ENCODE results near the gene AK9.

The AK9 gene

GRCh38 chr6:109449795-109450673 is 241.0 kb downstream of the AK9 start:
- TF ChIP-seq CTCF (conservative IDR thresholded peaks at IDR 0.05; ENCODE audit: low read length) = no peak
- no peak overlapping the region for H3K4me3 ChIP-seq (ENCODE audit: low read length)
- DNase-seq (ENCODE audit: low read depth) = no peak

- no peak for TF ChIP-seq CTCF (conservative IDR thresholded peaks at IDR 0.05; ENCODE audit: low read length)
- no peak for DNase-seq (ENCODE audit: low read depth)
- no peak overlapping the region for H3K4me3 ChIP-seq (ENCODE audit: low read length)
Measured at GRCh38 chr6:109449064-109449794, 241.8 kb downstream of the AK9 start.

DNA sequence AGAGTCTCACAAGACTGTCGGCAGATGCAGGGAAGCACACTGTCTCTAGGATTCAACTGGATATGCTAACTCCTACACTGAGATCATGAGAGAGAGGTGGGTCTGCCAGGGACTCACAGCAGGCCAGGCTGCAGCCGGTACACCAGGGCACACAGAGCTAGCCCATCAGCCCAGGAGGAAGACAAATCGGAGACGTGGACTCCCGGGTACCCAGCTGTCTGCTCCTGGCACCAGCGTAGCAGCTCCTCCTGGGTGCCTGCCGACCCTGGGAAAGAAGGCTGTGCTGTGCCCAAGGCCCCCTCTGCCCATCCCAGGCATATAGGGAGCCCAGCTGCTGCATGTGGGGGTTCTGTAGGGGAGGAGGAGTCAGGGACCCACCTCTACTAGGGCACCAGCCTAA is 242.4 kb downstream of the AK9 start:
- TF ChIP-seq CTCF (conservative IDR thresholded peaks at IDR 0.05; ENCODE audit: low read length) = no peak
- DNase-seq (ENCODE audit: low read depth) = no peak
- H3K4me3 ChIP-seq (ENCODE audit: low read length) = no peak overlapping the region

- no peak overlapping the region for H3K4me3 ChIP-seq (ENCODE audit: low read length)
- DNase-seq (ENCODE audit: low read depth) = no peak
- no peak for TF ChIP-seq CTCF (conservative IDR thresholded peaks at IDR 0.05; ENCODE audit: low read length)
Measured at GRCh38 chr6:109447878-109448555, 243.0 kb downstream of the AK9 start.

DNA sequence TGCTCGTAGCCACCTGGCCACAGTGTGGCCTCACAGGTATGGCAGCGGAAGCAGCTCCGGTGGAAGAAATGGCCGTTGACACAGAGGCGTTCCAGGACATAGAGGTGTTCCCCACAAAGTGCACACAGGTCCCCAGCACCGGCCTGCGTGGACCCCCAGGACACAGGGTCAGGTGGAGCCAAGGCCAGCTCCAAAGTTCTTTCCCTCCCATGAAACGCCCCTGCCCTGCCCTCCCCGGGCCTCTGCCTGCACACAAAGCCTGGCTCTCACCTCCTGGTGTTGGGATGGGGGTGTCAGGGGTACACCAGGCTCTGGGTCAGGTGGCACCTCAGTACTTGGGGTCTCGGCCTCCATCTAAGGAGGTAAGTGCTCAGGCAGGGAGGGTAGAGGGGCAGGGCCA is 243.9 kb downstream of the AK9 start:
- no peak overlapping the region for H3K4me3 ChIP-seq (ENCODE audit: low read length)
- DNase-seq (ENCODE audit: low read depth) = no peak
- no peak for TF ChIP-seq CTCF (conservative IDR thresholded peaks at IDR 0.05; ENCODE audit: low read length)

DNA sequence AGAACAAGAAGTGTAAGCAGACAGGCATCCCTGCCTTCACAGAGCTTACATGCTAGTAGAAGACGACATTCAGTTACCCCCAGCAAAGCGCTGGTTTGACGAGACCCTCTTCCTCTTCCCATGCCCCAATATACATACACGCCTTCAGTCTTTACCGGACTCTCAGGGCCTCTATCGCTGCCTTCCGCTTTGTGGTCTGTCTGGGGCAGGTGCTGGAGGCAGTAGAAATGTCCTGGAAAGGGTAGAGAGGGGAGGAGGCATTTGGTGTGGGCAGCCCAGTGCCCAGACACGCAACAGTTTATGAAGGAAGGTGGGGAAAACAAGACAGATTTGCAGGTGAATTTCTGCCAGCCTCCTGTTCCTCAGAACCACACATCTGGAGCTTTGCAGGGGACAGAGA is 244.5 kb downstream of the AK9 start:
- no peak overlapping the region for H3K4me3 ChIP-seq (ENCODE audit: low read length)
- TF ChIP-seq CTCF (conservative IDR thresholded peaks at IDR 0.05; ENCODE audit: low read length) = no peak
- no peak for DNase-seq (ENCODE audit: low read depth)
